Measurements from ENCODE around the gene TMEM145.

TMEM145 gene

GRCh38 chr19:42325308-42325895 is 12.3 kb downstream of the TMEM145 start, which contains the start of gene MEGF8:
TSS of gene MEGF8 (plus strand) at chr19:42325635. CDS start at chr19:42326244, 609 bp downstream.
- Histone ChIP-seq H3F3A (ENCODE audit: insufficient read depth, low read length) (no peaks in the 10 kb centered on the region), H4K20me1 (ENCODE audit: insufficient read depth, low read length) (no peaks in the 10 kb centered on the region), H3K4me1 (ENCODE audit: low read length) (no peaks in the 10 kb centered on the region), H2AFZ (ENCODE audit: low read length) (peak within 1 kb of the TSS; percentile 94), H3K9me2 (replicated peaks; ENCODE audit: insufficient read depth, low read length) (no peaks in the 10 kb centered on the region), H3K4me2 (ENCODE audit: low read depth, low read length) (peak within 1 kb of the TSS; percentile 75), H3K9me3 (replicated peaks; ENCODE audit: insufficient read depth, low read length) (no peaks in the 10 kb centered on the region), H3K27ac (ENCODE audit: low read length) (peak within 1 kb of the TSS; percentile 3; the same call in 1 of the 2 replicates), H3K79me2 (ENCODE audit: low read length) (peaks cover 20% of the 10 kb centered on the region), H3K9ac (ENCODE audit: low read length) (peak within 1 kb of the TSS; percentile 83), H3K36me3 (replicated peaks; ENCODE audit: insufficient read depth, low read length) (no peaks in the 10 kb centered on the region), H3K27me3 (replicated peaks; ENCODE audit: insufficient read depth, low read length) (peaks cover 34% of the 10 kb centered on the region), H3K4me3 (ENCODE audit: low read length) (peak within 1 kb of the TSS; percentile 98)
- TF ChIP-seq EZH2phosphoT487 (IDR thresholded peaks at IDR 0.05; ENCODE audit: low read length) = no peak
- no peak for TF ChIP-seq EZH2 (optimal IDR thresholded peaks at IDR 0.05; ENCODE audit: low read depth, low read length)
- TF ChIP-seq, protein P1, sequence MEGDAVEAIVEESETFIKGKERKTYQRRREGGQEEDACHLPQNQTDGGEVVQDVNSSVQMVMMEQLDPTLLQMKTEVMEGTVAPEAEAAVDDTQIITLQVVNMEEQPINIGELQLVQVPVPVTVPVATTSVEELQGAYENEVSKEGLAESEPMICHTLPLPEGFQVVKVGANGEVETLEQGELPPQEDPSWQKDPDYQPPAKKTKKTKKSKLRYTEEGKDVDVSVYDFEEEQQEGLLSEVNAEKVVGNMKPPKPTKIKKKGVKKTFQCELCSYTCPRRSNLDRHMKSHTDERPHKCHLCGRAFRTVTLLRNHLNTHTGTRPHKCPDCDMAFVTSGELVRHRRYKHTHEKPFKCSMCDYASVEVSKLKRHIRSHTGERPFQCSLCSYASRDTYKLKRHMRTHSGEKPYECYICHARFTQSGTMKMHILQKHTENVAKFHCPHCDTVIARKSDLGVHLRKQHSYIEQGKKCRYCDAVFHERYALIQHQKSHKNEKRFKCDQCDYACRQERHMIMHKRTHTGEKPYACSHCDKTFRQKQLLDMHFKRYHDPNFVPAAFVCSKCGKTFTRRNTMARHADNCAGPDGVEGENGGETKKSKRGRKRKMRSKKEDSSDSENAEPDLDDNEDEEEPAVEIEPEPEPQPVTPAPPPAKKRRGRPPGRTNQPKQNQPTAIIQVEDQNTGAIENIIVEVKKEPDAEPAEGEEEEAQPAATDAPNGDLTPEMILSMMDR (IDR thresholded peaks at IDR 0.05; ENCODE audit: low read length) = peak; percentile 91; the same call in 1 of the 2 replicates
- DNase-seq = peak; percentile 99

DNA sequence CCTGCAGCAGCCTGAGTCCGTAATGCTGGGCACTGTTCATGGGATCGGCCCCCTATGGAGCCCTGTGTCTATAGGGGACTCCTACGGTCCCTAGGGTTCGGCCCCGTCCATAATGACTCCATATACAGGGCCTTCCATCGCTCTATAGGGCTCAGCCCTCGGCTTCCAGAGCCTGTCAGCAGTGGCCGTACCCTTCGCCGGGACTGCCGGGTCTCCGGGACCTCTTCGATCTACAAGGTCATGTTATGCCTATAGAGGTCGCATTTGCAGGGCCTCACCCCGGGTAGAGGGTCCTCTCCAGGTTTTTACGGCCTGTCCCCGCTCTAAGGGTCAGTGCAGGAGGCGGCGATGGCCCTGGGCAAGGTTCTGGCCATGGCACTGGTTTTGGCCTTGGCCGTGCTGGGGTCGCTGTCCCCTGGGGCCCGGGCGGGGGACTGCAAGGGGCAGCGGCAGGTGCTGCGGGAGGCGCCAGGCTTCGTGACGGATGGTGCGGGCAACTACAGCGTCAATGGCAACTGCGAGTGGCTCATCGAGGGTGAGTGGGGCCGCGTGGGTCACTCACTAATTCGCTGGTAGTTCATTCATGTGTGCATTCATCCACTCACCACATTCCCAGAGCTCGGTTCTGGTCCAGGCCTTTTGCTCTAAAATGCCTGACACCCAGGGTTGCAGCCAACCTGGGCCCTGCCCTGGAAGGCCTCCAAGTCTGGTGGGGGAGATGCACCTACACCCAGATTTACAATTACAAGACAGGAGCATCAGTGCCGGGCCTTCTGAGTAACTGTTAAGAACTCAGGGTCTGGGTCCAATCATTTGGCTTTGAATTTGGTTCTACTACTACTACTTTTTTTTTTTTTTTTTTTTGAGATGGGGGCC is 13.0 kb downstream of the TMEM145 start:
- no peaks in the 10 kb centered on the region for H3K9me2 ChIP-seq (replicated peaks; ENCODE audit: insufficient read depth, low read length)
- no peaks in the 10 kb centered on the region for H3K9me3 ChIP-seq (replicated peaks; ENCODE audit: insufficient read depth, low read length)
- H3K9ac ChIP-seq (ENCODE audit: low read length) = peak overlapping the region; percentile 83
- peaks cover 20% of the 10 kb centered on the region for H3K79me2 ChIP-seq (ENCODE audit: low read length)
- H2AFZ ChIP-seq (ENCODE audit: low read length) = peak overlapping the region; percentile 94
- peak overlapping the region; percentile 98 for H3K4me3 ChIP-seq (ENCODE audit: low read length)
- no peaks in the 10 kb centered on the region for H3F3A ChIP-seq (ENCODE audit: insufficient read depth, low read length)
- no peaks in the 10 kb centered on the region for H3K36me3 ChIP-seq (replicated peaks; ENCODE audit: insufficient read depth, low read length)
- DNase-seq = peak; percentile 44
- H3K27me3 ChIP-seq (replicated peaks; ENCODE audit: insufficient read depth, low read length) = peaks cover 28% of the 10 kb centered on the region
- no peaks in the 10 kb centered on the region for H3K4me1 ChIP-seq (ENCODE audit: low read length)
- peak overlapping the region; percentile 74; the same call in 1 of the 2 replicates for H3K4me2 ChIP-seq (ENCODE audit: low read depth, low read length)
- no peak for TF ChIP-seq EZH2 (optimal IDR thresholded peaks at IDR 0.05; ENCODE audit: low read depth, low read length)
- TF ChIP-seq, protein P1 (IDR thresholded peaks at IDR 0.05; ENCODE audit: low read length) = peak; percentile 37
- no peaks in the 10 kb centered on the region for H4K20me1 ChIP-seq (ENCODE audit: insufficient read depth, low read length)
- peak overlapping the region; percentile 3; the same call in 1 of the 2 replicates for H3K27ac ChIP-seq (ENCODE audit: low read length)

DNA sequence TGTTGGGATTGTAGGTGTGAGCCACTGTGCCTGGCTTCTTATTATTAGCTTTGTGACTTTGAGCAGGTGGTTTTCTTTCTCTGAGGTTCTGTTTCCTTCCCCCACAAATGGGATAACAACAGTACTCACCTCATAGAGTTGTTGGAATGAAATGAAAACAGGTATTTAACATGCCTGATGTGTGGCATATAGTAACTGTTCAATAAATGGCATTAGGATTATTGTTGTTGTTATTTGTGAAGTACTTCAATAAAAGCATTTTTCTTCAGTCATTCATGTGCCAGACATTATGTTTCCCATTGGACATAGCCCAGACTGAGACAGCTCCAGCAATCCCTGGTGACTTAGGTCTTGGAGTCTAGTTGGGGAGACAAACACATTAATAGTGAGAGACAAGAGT is 13.9 kb downstream of the TMEM145 start:
- Histone ChIP-seq H4K20me1 (ENCODE audit: insufficient read depth, low read length) (no peaks in the 10 kb centered on the region), H3K4me2 (ENCODE audit: low read depth, low read length) (no peak overlapping the region; the same call in 1 of the 2 replicates), H3K9ac (ENCODE audit: low read length) (no peak overlapping the region), H3F3A (ENCODE audit: insufficient read depth, low read length) (no peaks in the 10 kb centered on the region), H3K4me1 (ENCODE audit: low read length) (no peaks in the 10 kb centered on the region), H3K36me3 (replicated peaks; ENCODE audit: insufficient read depth, low read length) (no peaks in the 10 kb centered on the region), H3K4me3 (ENCODE audit: low read length) (no peak overlapping the region), H3K9me3 (replicated peaks; ENCODE audit: insufficient read depth, low read length) (no peaks in the 10 kb centered on the region), H3K27ac (ENCODE audit: low read length) (no peak overlapping the region), H2AFZ (ENCODE audit: low read length) (no peak overlapping the region), H3K27me3 (replicated peaks; ENCODE audit: insufficient read depth, low read length) (peaks cover 22% of the 10 kb centered on the region), H3K79me2 (ENCODE audit: low read length) (peaks cover 20% of the 10 kb centered on the region), H3K9me2 (replicated peaks; ENCODE audit: insufficient read depth, low read length) (no peaks in the 10 kb centered on the region)
- no peak for TF ChIP-seq EZH2 (optimal IDR thresholded peaks at IDR 0.05; ENCODE audit: low read depth, low read length)
- TF ChIP-seq, protein P1 (IDR thresholded peaks at IDR 0.05; ENCODE audit: low read length) = no peak
- TF ChIP-seq EZH2phosphoT487 (IDR thresholded peaks at IDR 0.05; ENCODE audit: low read length) = no peak
- DNase-seq = no peak

Measured in MM.1S (cell line).